Neural cell (in vitro differentiated cells): ENCODE data around the gene PINLYP. TPM values are rescaled to one million over a fixed set of nuclear protein-coding genes. Genes with fewer than 3 reads are reported as not detected.

Source experiments
- H2AFZ ChIP-seq: fragments of 200-600, 300-800 bp; sonication (generic), shearing (Covaris generic); 2 replicates; pipeline ENCODE4 v1.6.0; 2014; ENCODE audit warnings: low read depth, mild to moderate bottlenecking, antibody characterized with exemption, low read length, moderate library complexity
- H3F3A ChIP-seq: fragments of 200-600 bp; shearing (Covaris generic); 2 replicates; pipeline ENCODE4 v1.6.1; 2016; ENCODE audit warnings: mild to moderate bottlenecking, moderate library complexity, mixed read lengths, antibody characterized with exemption, low read length; ENCODE audit not compliant: insufficient read depth, poor library complexity, severe bottlenecking
- H3K27ac ChIP-seq: fragments of 200-600, 300-800 bp; sonication (generic), shearing (Covaris generic); 2 replicates; pipeline ENCODE4 v1.5.1; 2014; ENCODE audit warnings: mild to moderate bottlenecking, low read length, moderate library complexity
- H3K27me3 ChIP-seq: fragments of 300-800, 200-600 bp; sonication (generic), shearing (Covaris generic); 2 replicates; pipeline ENCODE4 v1.6.0; 2014; ENCODE audit warnings: mild to moderate bottlenecking, low read depth, low read length, moderate library complexity; ENCODE audit not compliant: insufficient read depth
- H3K36me3 ChIP-seq: fragments of 300-800, 200-600 bp; sonication (generic), shearing (Covaris generic); 2 replicates; pipeline ENCODE4 v1.5.1; 2014; ENCODE audit warnings: mild to moderate bottlenecking, antibody characterized with exemption, low read length, moderate library complexity; ENCODE audit not compliant: insufficient read depth
- H3K4me2 ChIP-seq: fragments of 300-800, 200-600 bp; sonication (generic), shearing (Covaris generic); 2 replicates; pipeline ENCODE4 v1.6.0; 2014; ENCODE audit warnings: mild to moderate bottlenecking, low read length
- H3K4me3 ChIP-seq: fragments of 300-800, 200-600 bp; sonication (generic), shearing (Covaris generic); 2 replicates; pipeline ENCODE4 v1.5.1; 2014; ENCODE audit warnings: mild to moderate bottlenecking, low read length, moderate library complexity
- H3K79me2 ChIP-seq: fragments of 200-600 bp; shearing (Covaris generic); replicated peaks from 2 replicates; pipeline ENCODE4 v1.6.0; 2014; ENCODE audit warnings: mild to moderate bottlenecking, low read length, moderate library complexity; ENCODE audit not compliant: insufficient read depth
- H3K9ac ChIP-seq: fragments of 300-800, 200-600 bp; sonication (generic), shearing (Covaris generic); 2 replicates; pipeline ENCODE4 v1.6.1; 2016; ENCODE audit warnings: mild to moderate bottlenecking, low read length, mixed read lengths
- H3K9me2 ChIP-seq: fragments of 200-600 bp; shearing (Covaris generic); 2 replicates; pipeline ENCODE4 v1.6.1; 2016; ENCODE audit warnings: mild to moderate bottlenecking, low read length, mixed read lengths; ENCODE audit not compliant: insufficient read depth
- H3K9me3 ChIP-seq: fragments of 200-600, 300-800 bp; sonication (generic), shearing (Covaris generic); 2 replicates; pipeline ENCODE4 v1.6.1; 2016; ENCODE audit warnings: mild to moderate bottlenecking, mixed run types, low read length, moderate library complexity, mixed read lengths
- H4K20me1 ChIP-seq: fragments of 200-600 bp; shearing (Covaris generic); 2 replicates; pipeline ENCODE4 v1.6.1; 2016; ENCODE audit warnings: mild to moderate bottlenecking, mixed run types; ENCODE audit not compliant: insufficient read depth
- CTCF ChIP-seq: fragments of 450-650 bp; IDR thresholded peaks from 2 replicates; pipeline ENCODE4 v1.5.1; 2014; ENCODE audit warnings: antibody characterized with exemption, mild to moderate bottlenecking, moderate library complexity; ENCODE audit not compliant: poor library complexity, severe bottlenecking
- EP300 ChIP-seq: fragments of 450-650 bp; conservative IDR thresholded peaks from 2 replicates; pipeline ENCODE4 v1.6.1; 2014; ENCODE audit warnings: antibody characterized with exemption, mild to moderate bottlenecking, moderate library complexity; ENCODE audit not compliant: poor library complexity, severe bottlenecking
- EZH2 ChIP-seq: fragments of 200-600, 300-800 bp; shearing (Covaris generic), sonication (generic); IDR thresholded peaks from 2 replicates; pipeline ENCODE4 v1.6.1; 2014; ENCODE audit warnings: antibody characterized with exemption, low read length, borderline replicate concordance, mild to moderate bottlenecking; ENCODE audit not compliant: insufficient read depth, poor library complexity, severe bottlenecking
- MXI1 ChIP-seq: fragments of 450-650 bp; conservative IDR thresholded peaks from 2 replicates; pipeline ENCODE4 v1.6.1; 2014; ENCODE audit warnings: antibody characterized with exemption, mild to moderate bottlenecking; ENCODE audit not compliant: poor library complexity, severe bottlenecking
- POLR2AphosphoS5 ChIP-seq: IDR thresholded peaks from 2 replicates; pipeline ENCODE4 v1.6.1; 2012
- RAD21 ChIP-seq: fragments of 450-650 bp; conservative IDR thresholded peaks from 2 replicates; pipeline ENCODE4 v1.6.1; 2014; ENCODE audit warnings: antibody characterized with exemption, mild to moderate bottlenecking, moderate library complexity
- SMC3 ChIP-seq: fragments of 450-650 bp; conservative IDR thresholded peaks from 2 replicates; pipeline ENCODE4 v1.6.1; 2014; ENCODE audit warnings: antibody characterized with exemption, mild to moderate bottlenecking, moderate library complexity; ENCODE audit not compliant: poor library complexity
- TAF1 ChIP-seq: IDR thresholded peaks from 2 replicates; pipeline ENCODE4 v1.6.1; 2012; ENCODE audit warnings: low read depth
- polyA plus RNA-seq: library from polyadenylated mRNA; depleted of rRNA; stranded (reverse); fragments of >200 nt; gene quantifications from 2 replicates; pipeline ENCODE4 v1.2.3, GENCODE V29; 2014
- TF ChIP-seq, protein P1 (sequence below): IDR thresholded peaks from 2 replicates; pipeline ENCODE4 v1.6.1; 2012; ENCODE audit warnings: borderline replicate concordance

PINLYP gene
- polyA plus RNA-seq, 1 donor from 2014 or later = 1.9 TPM

- no peak overlapping the region for H2AFZ ChIP-seq
- no peak overlapping the region for H3K9ac ChIP-seq
- no peaks in the 10 kb centered on the region for H3F3A ChIP-seq
- no peak overlapping the region for H3K27ac ChIP-seq
- H3K9me3 ChIP-seq = no peaks in the 10 kb centered on the region
- H3K4me2 ChIP-seq = no peak overlapping the region
- no peaks in the 10 kb centered on the region for H3K36me3 ChIP-seq
- no peaks in the 10 kb centered on the region for H4K20me1 ChIP-seq
- H3K9me2 ChIP-seq = no peaks in the 10 kb centered on the region
- H3K27me3 ChIP-seq = no peaks in the 10 kb centered on the region
- H3K79me2 ChIP-seq = no peaks in the 10 kb centered on the region
- no peak overlapping the region for H3K4me3 ChIP-seq
- TF ChIP-seq EP300 (no peak), SMC3 (no peak), EZH2 (no peak), POLR2AphosphoS5 (no peak), CTCF (no peak), TAF1 (no peak), MXI1 (no peak), RAD21 (no peak)
- TF ChIP-seq, protein P1, sequence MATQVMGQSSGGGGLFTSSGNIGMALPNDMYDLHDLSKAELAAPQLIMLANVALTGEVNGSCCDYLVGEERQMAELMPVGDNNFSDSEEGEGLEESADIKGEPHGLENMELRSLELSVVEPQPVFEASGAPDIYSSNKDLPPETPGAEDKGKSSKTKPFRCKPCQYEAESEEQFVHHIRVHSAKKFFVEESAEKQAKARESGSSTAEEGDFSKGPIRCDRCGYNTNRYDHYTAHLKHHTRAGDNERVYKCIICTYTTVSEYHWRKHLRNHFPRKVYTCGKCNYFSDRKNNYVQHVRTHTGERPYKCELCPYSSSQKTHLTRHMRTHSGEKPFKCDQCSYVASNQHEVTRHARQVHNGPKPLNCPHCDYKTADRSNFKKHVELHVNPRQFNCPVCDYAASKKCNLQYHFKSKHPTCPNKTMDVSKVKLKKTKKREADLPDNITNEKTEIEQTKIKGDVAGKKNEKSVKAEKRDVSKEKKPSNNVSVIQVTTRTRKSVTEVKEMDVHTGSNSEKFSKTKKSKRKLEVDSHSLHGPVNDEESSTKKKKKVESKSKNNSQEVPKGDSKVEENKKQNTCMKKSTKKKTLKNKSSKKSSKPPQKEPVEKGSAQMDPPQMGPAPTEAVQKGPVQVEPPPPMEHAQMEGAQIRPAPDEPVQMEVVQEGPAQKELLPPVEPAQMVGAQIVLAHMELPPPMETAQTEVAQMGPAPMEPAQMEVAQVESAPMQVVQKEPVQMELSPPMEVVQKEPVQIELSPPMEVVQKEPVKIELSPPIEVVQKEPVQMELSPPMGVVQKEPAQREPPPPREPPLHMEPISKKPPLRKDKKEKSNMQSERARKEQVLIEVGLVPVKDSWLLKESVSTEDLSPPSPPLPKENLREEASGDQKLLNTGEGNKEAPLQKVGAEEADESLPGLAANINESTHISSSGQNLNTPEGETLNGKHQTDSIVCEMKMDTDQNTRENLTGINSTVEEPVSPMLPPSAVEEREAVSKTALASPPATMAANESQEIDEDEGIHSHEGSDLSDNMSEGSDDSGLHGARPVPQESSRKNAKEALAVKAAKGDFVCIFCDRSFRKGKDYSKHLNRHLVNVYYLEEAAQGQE = no peak
These were observed 14.9 kb upstream of the PINLYP start for GRCh38 chr19:43560687-43561086.

DNA sequence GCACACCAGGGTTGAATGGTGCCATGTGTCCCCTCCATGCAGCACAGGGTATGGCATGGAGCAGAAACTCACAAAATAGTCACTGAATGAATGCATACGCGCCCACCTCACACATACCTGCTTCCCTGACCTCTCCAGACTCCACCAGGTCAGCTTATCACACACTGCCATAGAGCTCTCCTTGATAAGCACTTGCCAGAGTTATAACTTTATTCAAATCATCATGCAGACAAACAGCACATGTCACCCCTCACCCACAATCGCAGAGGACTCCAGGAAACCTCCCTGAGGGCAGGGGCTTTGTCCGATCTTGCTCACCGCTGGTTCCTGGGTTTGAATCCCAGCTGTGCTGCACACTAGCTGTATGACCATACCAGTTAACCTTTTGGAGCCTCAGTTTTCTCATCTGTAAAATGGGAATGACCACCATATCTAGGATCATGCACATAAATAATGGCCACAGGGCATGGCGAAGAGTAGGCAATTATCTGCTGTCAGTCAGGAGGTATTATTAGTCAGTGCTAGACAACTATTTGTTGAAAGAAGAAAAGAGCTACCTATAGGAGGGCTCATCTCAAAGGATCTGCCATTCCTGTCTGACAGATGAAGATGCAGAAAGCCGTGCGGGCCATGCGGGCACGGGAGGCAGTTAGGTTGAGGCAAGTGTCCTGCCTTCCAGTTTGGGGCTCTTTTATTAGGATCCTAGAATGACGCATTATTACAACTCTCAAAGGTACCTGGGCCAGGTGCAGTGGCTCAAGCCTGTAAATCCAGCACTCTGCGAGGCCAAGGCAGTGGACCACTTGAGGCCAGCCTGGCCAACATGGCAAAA is 14.2 kb upstream of the PINLYP start:
- no peaks in the 10 kb centered on the region for H3K36me3 ChIP-seq
- no peaks in the 10 kb centered on the region for H3K9me3 ChIP-seq
- no peaks in the 10 kb centered on the region for H3K9me2 ChIP-seq
- H2AFZ ChIP-seq = no peak overlapping the region
- no peak overlapping the region for H3K4me3 ChIP-seq
- H3F3A ChIP-seq = no peaks in the 10 kb centered on the region
- H3K27ac ChIP-seq = no peak overlapping the region
- H3K9ac ChIP-seq = no peak overlapping the region
- H4K20me1 ChIP-seq = no peaks in the 10 kb centered on the region
- H3K79me2 ChIP-seq = no peaks in the 10 kb centered on the region
- H3K4me2 ChIP-seq = no peak overlapping the region
- H3K27me3 ChIP-seq = no peaks in the 10 kb centered on the region
- TF ChIP-seq RAD21 (no peak), SMC3 (no peak), MXI1 (no peak), TAF1 (no peak), EZH2 (no peak), EP300 (no peak), CTCF (no peak), POLR2AphosphoS5 (no peak)
- TF ChIP-seq, protein P1 = no peak
